ENCODE data around the gene RAB3GAP2. TPM values are rescaled to one million over a fixed set of nuclear protein-coding genes. Genes with fewer than 3 reads are reported as not detected.
A peak's percentile ranks its signal among the peaks of the same experiment; 100 is the strongest.
"Not testable (repeated sequence)": the region's sequence is repeated elsewhere in the genome, so short reads cannot be mapped to it uniquely, and the experiment has no call there.

The RAB3GAP2 gene
- total RNA-seq, 1 experiment from 2014 or later: 26.3 TPM

- DNase-seq (ENCODE audit: low read depth): no peak
Observed at GRCh38 chr1:220144051-220144450, 128.2 kb downstream of the RAB3GAP2 start.

- DNase-seq (ENCODE audit: low read depth): no peak
Observed at GRCh38 chr1:220139966-220140365, 132.3 kb downstream of the RAB3GAP2 start.

GRCh38 chr1:220137019-220137786 lies 135.1 kb downstream of the RAB3GAP2 start:
- DNase-seq (ENCODE audit: low read depth): peak; percentile 16

- DNase-seq (ENCODE audit: low read depth): no peak
Observed at GRCh38 chr1:220135755-220136154, 136.5 kb downstream of the RAB3GAP2 start.

- DNase-seq (ENCODE audit: low read depth): no peak
Observed at GRCh38 chr1:220129479-220130210, 142.6 kb downstream of the RAB3GAP2 start.

- DNase-seq (ENCODE audit: low read depth): no peak
Observed at GRCh38 chr1:220127076-220127475, 145.2 kb downstream of the RAB3GAP2 start.

GRCh38 chr1:220124542-220124941 lies 147.7 kb downstream of the RAB3GAP2 start:
- no peak for DNase-seq (ENCODE audit: low read depth)

GRCh38 chr1:220123889-220124288 lies 148.4 kb downstream of the RAB3GAP2 start:
- no peak for DNase-seq (ENCODE audit: low read depth)

GRCh38 chr1:220123066-220123465 lies 149.2 kb downstream of the RAB3GAP2 start:
- DNase-seq (ENCODE audit: low read depth): no peak

- no peak for DNase-seq (ENCODE audit: low read depth)
Observed at GRCh38 chr1:220121791-220122530, 150.3 kb downstream of the RAB3GAP2 start.

- DNase-seq (ENCODE audit: low read depth): peak; percentile 38
Observed at GRCh38 chr1:220119043-220119512, 153.2 kb downstream of the RAB3GAP2 start.

GRCh38 chr1:220113136-220113695 lies 159.0 kb downstream of the RAB3GAP2 start:
- DNase-seq (ENCODE audit: low read depth): peak; percentile 12

- not testable (repeated sequence) for DNase-seq (ENCODE audit: low read depth)
Observed at GRCh38 chr1:220112600-220112999, 159.7 kb downstream of the RAB3GAP2 start.

- DNase-seq (ENCODE audit: low read depth): not testable (repeated sequence)
Observed at GRCh38 chr1:220110473-220110872, 161.8 kb downstream of the RAB3GAP2 start.

- DNase-seq (ENCODE audit: low read depth): no peak
Observed at GRCh38 chr1:220099826-220100225, 172.4 kb downstream of the RAB3GAP2 start.

Other genes starting within 250 kb of the RAB3GAP2 start
- 99.8 and 107 TPM in 2 replicates for gene EPRS1, start 225.9 kb downstream of the RAB3GAP2 start, total RNA-seq (2014; rRNA removed; shearing (Covaris generic))
- 43.1 and 46.6 TPM in 2 replicates for gene BPNT1, start 182.7 kb downstream of the RAB3GAP2 start, total RNA-seq (2014; rRNA removed; shearing (Covaris generic))
- gene IARS2, start 178.3 kb downstream of the RAB3GAP2 start, total RNA-seq (2014; rRNA removed; shearing (Covaris generic)): 88.2 and 89.5 TPM in 2 replicates

All from Daoy (cell line).